Kidney (tissue), 22 donors: Measurements from ENCODE around the gene RALY. TPM values are rescaled to one million over a fixed set of nuclear protein-coding genes. Genes with fewer than 3 reads are reported as not detected.
A peak's percentile ranks its signal among the peaks of the same experiment; 100 is the strongest.

ENCODE experiments used
- DNase-seq, 5 donors: peaks; one replicate each; pipeline ENCODE4 v3.0.0-alpha.2; 2013 to 2020
- FAIRE-seq: peaks from 2 replicates; lab custom pipeline; 2012; peaks lifted over from hg19 to GRCh38; lab: Jason Lieb, UNC
- H3K27ac ChIP-seq, 2 donors: one replicate each; pipeline ENCODE4 v1.7.0; 2013; ENCODE audit warnings: low read depth in 2 of 2, low read length in 2 of 2, inconsistent platforms in 1 of 2
- H3K27me3 ChIP-seq: one replicate; pipeline ENCODE4 v1.7.1; 2013; ENCODE audit warnings: low read length, inconsistent platforms; ENCODE audit not compliant: control insufficient read depth, insufficient read depth
- H3K36me3 ChIP-seq, 3 donors: one replicate each; pipeline versions ENCODE4 v1.7.0 to v1.7.1; 2013; ENCODE audit warnings: low read length in 3 of 3, control low read depth in 1 of 3, inconsistent platforms in 1 of 3; ENCODE audit not compliant: insufficient read depth in 3 of 3, control insufficient read depth in 2 of 3
- H3K4me1 ChIP-seq, 3 donors: one replicate each; pipeline versions ENCODE4 v1.7.0 to v1.7.1; 2013; ENCODE audit warnings: low read length in 3 of 3, inconsistent platforms in 1 of 3, low read depth in 1 of 3; ENCODE audit not compliant: control insufficient read depth in 2 of 3, insufficient read depth in 2 of 3
- H3K4me3 ChIP-seq, 3 donors: one replicate each; pipeline versions ENCODE4 v1.7.0 to v1.8.1; 2013; ENCODE audit warnings: low read length in 3 of 3, control low read depth in 1 of 3, inconsistent platforms in 1 of 3
- H3K9ac ChIP-seq, 3 donors: one replicate each; pipeline versions ENCODE4 v1.7.0 to v1.7.1; 2013; ENCODE audit warnings: low read length in 3 of 3, control low read depth in 1 of 3, inconsistent platforms in 1 of 3
- H3K9me3 ChIP-seq, 3 donors: one replicate each; pipeline versions ENCODE4 v1.7.0 to v1.7.1; 2013; ENCODE audit warnings: low read length in 3 of 3, control low read depth in 1 of 3, inconsistent platforms in 1 of 3; ENCODE audit not compliant: control insufficient read depth in 2 of 3, insufficient read depth in 1 of 3
- intact Hi-C: fragments of 100-400 bp; cut with DNase I; formaldehyde crosslinking; loops from one replicate; pipeline ENCODE4 v1.11.1; 2022
- long read RNA-seq, 10 donors: library from polyadenylated mRNA in 1 of 10; unstranded in 1 of 10; transcript quantifications; one replicate each; pipeline ENCODE4 v2.0.0 and lab custom pipeline, GENCODE V29; 2021 to 2026
- polyA plus RNA-seq: library from polyadenylated mRNA; stranded (reverse); fragments of 350-450 nt; fragmentation: Illumina TruSeq; extraction: RNeasy Lipid Tissue Mini Kit (QIAGEN cat#74804); gene quantifications from one replicate; pipeline ENCODE4 v1.2.3, GENCODE V29; 2014; ENCODE audit warnings: low read depth, low replicate concordance; ENCODE audit not compliant: insufficient read depth
- total RNA-seq: library from RNA; stranded (reverse); fragmentation: NEBNext Ultra II Directional; extraction: Animal tissue kit (Norgen Biotek cat#: 25700); gene quantifications from one replicate; pipeline ENCODE4 v1.2.1, GENCODE V29; 2021
- TF ChIP-seq, protein P1 (sequence below): IDR thresholded peaks from 3 replicates; pipeline ENCODE4 v1.5.1; 2012; ENCODE audit warnings: mild to moderate bottlenecking, moderate library complexity, borderline replicate concordance; ENCODE audit not compliant: insufficient read depth; ENCODE audit errors: extremely low read depth
- donor health status: control.
- donor health status: control.
- donor health status: control.
- donor health status: control.
- donor health status: control.
- donor health status: DM: yes; HTN: yes; CAD: no.
- donor health status: Normal renal cell carcinoma (clear cell type).

Gene RALY
- total RNA-seq (119 TPM), polyA plus RNA-seq (138 TPM)
- long read RNA-seq, donor 1, full-length matches to known transcripts: 66 of 360 reads
- long read RNA-seq, donor 1, partial matches to known transcripts: 253 of 360 reads
- long read RNA-seq, donor 1, other reads (novel, unspliced or antisense): 41 of 360 reads
- long read RNA-seq, donor 2, full-length matches to known transcripts: 35 of 83 reads
- long read RNA-seq, donor 2, partial matches to known transcripts: 48 of 83 reads
- long read RNA-seq, donor 2, other reads (novel, unspliced or antisense): 0 of 83 reads
- long read RNA-seq, donor 3, full-length matches to known transcripts: 30 of 82 reads
- long read RNA-seq, donor 3, partial matches to known transcripts: 52 of 82 reads
- long read RNA-seq, donor 3, other reads (novel, unspliced or antisense): 0 of 82 reads
- long read RNA-seq, donor 4, full-length matches to known transcripts: 58 of 76 reads
- long read RNA-seq, donor 4, partial matches to known transcripts: 18 of 76 reads
- long read RNA-seq, donor 4, other reads (novel, unspliced or antisense): 0 of 76 reads
- long read RNA-seq, donor 5, partial matches to known transcripts: 0 of 1 reads
- long read RNA-seq, donor 5, other reads (novel, unspliced or antisense): 0 of 1 reads
- long read RNA-seq, donor 6, full-length matches to known transcripts: 35 of 520 reads
- long read RNA-seq, donor 6, partial matches to known transcripts: 429 of 520 reads
- long read RNA-seq, donor 6, other reads (novel, unspliced or antisense): 56 of 520 reads
- long read RNA-seq, donor 7, full-length matches to known transcripts: 103 of 147 reads
- long read RNA-seq, donor 7, partial matches to known transcripts: 27 of 147 reads
- long read RNA-seq, donor 7, other reads (novel, unspliced or antisense): 17 of 147 reads
- long read RNA-seq, donor 8, full-length matches to known transcripts: 37 of 121 reads
- long read RNA-seq, donor 8, partial matches to known transcripts: 84 of 121 reads
- long read RNA-seq, donor 8, other reads (novel, unspliced or antisense): 0 of 121 reads
- long read RNA-seq, donor 9, full-length matches to known transcripts: 26 of 206 reads
- long read RNA-seq, donor 9, partial matches to known transcripts: 161 of 206 reads
- long read RNA-seq, donor 9, other reads (novel, unspliced or antisense): 19 of 206 reads
- long read RNA-seq, donor 10, full-length matches to known transcripts: 52 of 115 reads
- long read RNA-seq, donor 10, partial matches to known transcripts: 63 of 115 reads
- long read RNA-seq, donor 10, other reads (novel, unspliced or antisense): 0 of 115 reads

GRCh38 chr20:33993576-33994221, at the start of gene RALY:
TSS of gene RALY (plus strand) at chr20:33993911. CDS start at chr20:34072075, 78,164 bp downstream.
- FAIRE-seq (no peak), DNase-seq (peak in 1 of 5 donors; percentile 63)
- H3K27me3 ChIP-seq: no peaks in the 10 kb centered on the region
- TF ChIP-seq, protein P1, sequence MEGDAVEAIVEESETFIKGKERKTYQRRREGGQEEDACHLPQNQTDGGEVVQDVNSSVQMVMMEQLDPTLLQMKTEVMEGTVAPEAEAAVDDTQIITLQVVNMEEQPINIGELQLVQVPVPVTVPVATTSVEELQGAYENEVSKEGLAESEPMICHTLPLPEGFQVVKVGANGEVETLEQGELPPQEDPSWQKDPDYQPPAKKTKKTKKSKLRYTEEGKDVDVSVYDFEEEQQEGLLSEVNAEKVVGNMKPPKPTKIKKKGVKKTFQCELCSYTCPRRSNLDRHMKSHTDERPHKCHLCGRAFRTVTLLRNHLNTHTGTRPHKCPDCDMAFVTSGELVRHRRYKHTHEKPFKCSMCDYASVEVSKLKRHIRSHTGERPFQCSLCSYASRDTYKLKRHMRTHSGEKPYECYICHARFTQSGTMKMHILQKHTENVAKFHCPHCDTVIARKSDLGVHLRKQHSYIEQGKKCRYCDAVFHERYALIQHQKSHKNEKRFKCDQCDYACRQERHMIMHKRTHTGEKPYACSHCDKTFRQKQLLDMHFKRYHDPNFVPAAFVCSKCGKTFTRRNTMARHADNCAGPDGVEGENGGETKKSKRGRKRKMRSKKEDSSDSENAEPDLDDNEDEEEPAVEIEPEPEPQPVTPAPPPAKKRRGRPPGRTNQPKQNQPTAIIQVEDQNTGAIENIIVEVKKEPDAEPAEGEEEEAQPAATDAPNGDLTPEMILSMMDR: no peak
- H3K27ac ChIP-seq: peak within 1 kb of the TSS; percentile 93 to 95
- H3K36me3 ChIP-seq: no peaks in the 10 kb centered on the region
- peaks cover 5 to 30% (median 25%) of the 10 kb centered on the region in 3 donors for H3K4me1 ChIP-seq
- intact Hi-C loops: no loop called here
- no peaks in the 10 kb centered on the region for H3K9me3 ChIP-seq
- H3K4me3 ChIP-seq: peak within 1 kb of the TSS; percentile 79 to 92 (median 81)
- peak within 1 kb of the TSS; percentile 70 to 93 (median 88) for H3K9ac ChIP-seq

GRCh38 chr20:33944914-33945313, 48.8 kb upstream of the RALY start:
- no peak for FAIRE-seq
- intact Hi-C loops: no loop called here

More at GRCh38 chr20:33944914-33945313, 48.8 kb upstream of the RALY start:
- TF ChIP-seq, protein P1: no peak
- Histone ChIP-seq H3K4me3 (no peak overlapping the region), H3K27ac (no peak overlapping the region), H3K4me1 (no peaks in the 10 kb centered on the region), H3K9ac (no peak overlapping the region), H3K9me3 (peaks cover 0 to 13% (median 5%) of the 10 kb centered on the region in 3 donors), H3K36me3 (no peaks in the 10 kb centered on the region), H3K27me3 (no peaks in the 10 kb centered on the region)
- DNase-seq: peak in 3 of 5 donors; percentile 33 to 46 (median 38)
